NCI-H345 treated with DMSO at 0.1 percent for 48 hours (cell line): ENCODE data around the gene SUPT16H.
"Not testable (repeated sequence)": the region's sequence is repeated elsewhere in the genome, so short reads cannot be mapped to it uniquely, and the experiment has no call there.

ENCODE experiments used
- DNase-seq: peaks from one replicate; lab custom pipeline; 2025; ENCODE audit not compliant: unreplicated experiment; lab: John Stamatoyannopoulos, UW

Gene SUPT16H

DNA sequence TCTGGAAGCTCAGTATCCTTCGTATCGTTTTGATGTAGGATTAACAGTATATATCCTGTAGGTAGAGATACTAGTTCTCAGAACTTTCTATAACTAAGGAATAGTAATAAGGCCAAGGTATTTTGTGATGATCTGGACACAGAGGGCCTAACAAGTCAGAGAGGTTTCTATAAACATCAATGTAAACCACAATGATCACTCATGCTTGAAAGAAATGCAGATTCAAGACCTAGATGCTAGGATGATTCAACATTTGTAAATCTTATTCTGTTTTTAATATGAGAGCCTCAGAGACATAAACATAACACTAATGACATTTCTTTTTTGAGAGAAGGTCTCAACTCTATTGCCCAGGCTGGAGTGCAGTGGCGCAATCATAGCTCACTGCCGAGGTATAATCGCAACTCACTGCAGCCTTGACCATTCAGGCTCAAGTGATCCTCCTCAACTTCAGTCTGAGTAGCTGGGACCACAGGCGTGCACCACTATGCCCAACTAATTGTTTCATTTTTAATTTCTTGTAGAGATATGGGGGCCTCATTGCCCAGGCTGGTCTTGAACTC, 16.2 kb downstream of the SUPT16H start:
- no peak for DNase-seq

- no peak for DNase-seq
These were observed 27.3 kb downstream of the SUPT16H start for GRCh38 chr14:21356511-21356910.

DNA sequence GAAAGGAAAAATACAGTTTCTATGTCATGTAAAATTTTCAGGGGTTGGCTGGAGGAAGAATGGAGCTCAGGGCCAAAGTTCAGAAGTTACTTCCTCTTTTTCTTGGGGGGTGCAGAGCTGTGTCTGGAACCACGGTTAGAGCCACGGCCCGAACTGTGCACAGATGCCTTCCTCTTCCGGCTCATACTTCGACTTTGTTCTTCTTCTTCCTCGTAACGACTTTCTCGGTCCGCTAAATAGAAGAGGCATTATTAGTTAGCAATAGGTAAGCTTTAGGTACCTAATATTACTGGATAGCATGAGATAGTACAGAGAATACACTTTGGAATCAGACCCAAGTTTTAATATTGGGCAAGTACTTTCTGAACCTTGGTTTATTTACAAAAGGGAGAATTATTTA, 31.2 kb downstream of the SUPT16H start:
- DNase-seq, result no peak

GRCh38 chr14:21350539-21350938, 33.3 kb downstream of the SUPT16H start:
- DNase-seq, result no peak

GRCh38 chr14:21347201-21347600, 36.6 kb downstream of the SUPT16H start:
- DNase-seq, result no peak

DNA sequence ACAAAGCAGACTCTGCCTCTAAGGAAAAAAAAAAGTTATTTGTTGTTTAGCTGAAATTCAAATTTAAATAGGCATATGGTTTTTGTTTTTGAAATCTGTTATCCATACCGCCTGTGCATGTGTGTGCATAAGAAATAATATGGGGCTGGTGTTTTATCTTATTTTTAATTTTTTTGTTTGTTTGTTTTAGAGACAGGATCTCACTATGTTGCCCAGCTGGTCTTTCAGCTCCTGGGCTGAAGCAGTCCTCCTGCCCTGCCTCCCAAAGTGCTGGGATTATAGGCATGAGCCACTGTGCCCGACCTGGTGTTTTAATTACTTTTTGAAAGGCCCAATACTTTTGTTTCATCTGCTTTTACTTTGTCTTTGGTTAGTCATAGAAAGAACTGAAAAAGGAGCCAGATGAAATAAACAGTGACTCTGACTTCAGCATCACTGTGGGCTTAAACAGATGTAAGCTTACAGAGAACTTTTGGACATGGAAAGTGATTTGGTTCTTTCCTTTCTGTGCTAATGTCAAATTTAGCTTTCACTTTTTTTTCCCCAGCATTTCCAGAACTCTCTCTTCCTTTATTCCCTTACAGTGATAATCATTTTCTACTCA, 37.2 kb downstream of the SUPT16H start:
- no peak for DNase-seq

DNA sequence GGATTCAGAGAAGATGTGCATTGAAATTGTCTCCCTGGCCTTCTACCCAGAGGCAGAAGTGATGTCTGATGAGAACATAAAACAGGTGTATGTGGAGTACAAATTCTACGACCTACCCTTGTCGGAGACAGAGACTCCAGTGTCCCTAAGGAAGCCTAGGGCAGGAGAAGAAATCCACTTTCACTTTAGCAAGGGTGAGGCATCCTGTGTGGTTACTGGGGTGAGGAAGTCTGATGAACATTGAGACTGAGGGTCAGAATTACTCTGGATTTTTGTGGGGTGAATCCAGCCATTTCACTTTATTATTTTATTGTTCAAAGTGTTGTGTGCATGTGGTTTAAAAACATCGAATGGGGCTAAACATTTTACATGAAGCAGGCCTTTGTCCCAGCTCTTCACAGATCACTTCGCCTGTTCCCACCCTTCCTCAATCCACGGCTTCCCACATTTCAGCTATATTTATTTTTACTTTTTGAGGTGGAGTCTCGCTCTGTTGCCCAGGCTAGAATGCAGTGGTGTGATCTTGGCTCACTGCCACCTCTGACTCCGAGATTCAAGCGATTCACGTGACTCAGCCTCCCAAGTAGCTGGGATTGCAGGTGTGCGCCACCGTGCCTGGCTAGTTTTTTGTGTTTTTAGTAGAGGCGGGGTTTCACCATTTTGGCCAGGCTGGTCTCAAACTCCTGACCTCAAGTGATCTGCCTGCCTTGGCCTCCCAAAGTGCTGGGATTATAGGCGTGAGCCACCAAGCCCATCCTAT, 40.6 kb downstream of the SUPT16H start:
- no peak for DNase-seq

DNA sequence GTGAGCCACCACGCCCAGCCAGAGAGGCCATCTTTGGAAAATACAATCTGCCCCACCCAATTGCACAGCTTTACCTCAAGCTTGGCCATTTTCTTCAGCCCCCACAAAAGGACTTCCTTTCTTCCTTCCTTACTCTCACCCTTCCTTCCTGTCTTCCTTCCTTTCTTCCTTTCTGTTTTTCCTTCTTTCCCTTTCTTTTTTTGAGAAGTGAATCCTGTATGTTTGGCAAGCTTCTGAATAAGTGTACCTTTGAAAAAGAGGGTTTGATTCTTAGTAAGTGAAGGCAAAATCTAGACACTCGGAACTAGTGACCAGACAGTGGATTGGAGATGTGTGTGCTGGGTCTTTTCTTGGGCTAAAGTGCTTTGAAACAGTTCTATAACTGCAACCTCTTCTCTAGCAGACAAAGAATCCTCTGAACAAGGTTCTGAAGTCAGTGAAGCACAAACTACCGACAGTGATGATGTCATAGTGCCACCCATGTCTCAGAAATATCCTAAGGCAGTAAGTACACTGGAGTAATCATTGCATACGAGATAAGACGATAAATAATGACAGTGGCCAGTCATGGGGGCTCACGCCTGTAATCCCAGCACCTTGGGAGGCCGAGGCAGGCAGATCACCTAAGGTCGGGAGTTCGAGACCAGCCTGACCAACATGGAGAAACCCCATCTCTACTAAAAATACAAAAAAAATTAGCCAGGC, 49.5 kb downstream of the SUPT16H start:
- DNase-seq, result no peak

GRCh38 chr14:21332950-21333349, 50.9 kb downstream of the SUPT16H start:
- no peak for DNase-seq

DNA sequence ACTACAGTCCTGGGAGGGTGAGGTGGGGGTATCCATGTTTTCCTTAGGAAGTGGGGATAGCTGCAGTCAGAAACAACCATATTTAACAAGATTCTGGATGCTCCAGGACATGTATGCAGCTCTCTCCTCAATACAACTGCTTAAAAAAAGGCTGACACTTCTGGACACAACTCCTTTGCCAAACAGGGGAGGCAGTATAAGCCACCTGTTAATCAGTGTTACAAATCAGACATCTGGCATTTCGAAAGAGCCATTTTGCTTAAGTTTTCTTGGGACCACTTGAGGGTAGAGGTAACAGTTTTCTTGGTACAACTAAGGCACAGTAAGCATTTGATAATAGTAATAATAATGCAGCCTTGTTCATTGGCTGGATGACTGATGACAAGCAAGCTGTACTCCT, 56.8 kb downstream of the SUPT16H start:
- no peak for DNase-seq

- no peak for DNase-seq
These were observed 61.1 kb downstream of the SUPT16H start for GRCh38 chr14:21322716-21323115.

DNA sequence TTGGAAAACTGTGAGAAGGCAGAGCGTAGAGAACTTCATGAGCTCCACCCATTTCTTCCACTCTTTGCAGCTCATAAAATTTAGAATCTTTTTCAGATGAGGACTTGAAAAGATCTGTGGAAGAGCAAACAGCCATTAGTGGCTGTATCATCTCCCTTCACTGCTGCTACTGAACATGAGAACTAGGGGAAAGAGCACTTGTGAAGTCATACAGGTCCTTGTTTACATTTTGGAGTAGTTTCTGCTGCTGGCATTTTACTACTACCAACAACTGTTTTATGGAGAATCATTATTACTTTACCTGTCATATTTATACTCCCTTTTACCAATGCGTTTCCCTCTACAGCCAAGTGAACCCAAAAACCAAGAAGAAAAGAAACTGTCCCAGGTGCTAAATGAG, 62.9 kb downstream of the SUPT16H start:
- DNase-seq, result no peak

- no peak for DNase-seq
These were observed 66.4 kb downstream of the SUPT16H start for GRCh38 chr14:21317398-21317797.

DNA sequence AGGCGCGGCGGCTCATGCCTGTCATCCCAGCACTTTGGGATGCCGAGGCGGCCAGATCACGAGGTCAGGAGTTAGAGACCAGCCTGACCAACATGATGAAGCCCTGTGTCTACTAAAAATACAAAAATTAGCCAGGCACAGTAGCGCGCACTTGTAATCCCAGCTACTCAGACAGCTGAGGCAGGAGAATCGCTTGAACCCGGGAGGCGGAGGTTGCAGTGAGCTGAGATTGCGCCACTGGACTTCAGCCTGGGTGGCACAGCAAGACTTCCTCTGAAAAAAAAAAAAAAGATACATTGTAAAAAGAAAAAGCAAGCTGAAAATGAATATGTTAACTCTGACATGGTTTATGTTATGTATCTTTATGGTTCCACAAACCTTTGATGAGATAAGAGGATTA, 70.3 kb downstream of the SUPT16H start:
- DNase-seq, result no peak

DNA sequence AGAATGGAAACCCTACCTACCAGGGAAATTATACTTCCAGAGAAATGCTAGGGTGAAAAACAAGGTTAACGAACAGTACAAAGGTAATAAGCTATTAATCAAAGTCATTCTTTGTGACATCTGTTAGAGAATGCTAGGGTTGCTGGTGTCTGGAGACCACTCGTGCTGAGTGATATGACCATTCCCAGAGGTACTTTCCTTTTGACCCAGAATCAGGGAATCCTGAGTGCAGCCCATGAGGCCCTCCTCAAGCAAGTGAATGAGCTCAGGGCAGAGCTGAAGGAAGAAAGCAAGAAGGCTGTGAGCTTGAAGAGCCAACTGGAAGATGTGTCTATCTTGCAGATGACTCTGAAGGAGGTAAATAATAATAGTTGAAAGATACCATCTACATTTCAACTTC, 72.2 kb downstream of the SUPT16H start:
- no peak for DNase-seq

DNA sequence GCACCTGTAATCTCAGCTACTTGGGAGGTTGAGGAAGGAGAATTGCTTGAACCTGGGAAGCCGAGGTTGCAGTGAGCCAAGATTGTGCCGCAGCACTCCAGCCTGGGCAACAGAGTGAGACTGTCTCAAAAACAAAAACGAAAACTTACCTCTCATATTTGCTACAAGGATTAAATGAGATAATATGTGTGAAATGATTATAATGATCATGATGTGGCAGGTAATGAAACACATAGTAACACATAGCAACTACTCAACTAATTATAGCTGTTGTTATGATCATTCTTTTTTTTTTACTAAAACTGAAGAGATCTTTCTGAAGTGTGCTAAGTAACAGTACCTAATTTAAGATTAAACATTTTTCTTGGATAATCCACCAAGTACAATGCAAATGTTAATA, 73.9 kb downstream of the SUPT16H start:
- no peak for DNase-seq

DNA sequence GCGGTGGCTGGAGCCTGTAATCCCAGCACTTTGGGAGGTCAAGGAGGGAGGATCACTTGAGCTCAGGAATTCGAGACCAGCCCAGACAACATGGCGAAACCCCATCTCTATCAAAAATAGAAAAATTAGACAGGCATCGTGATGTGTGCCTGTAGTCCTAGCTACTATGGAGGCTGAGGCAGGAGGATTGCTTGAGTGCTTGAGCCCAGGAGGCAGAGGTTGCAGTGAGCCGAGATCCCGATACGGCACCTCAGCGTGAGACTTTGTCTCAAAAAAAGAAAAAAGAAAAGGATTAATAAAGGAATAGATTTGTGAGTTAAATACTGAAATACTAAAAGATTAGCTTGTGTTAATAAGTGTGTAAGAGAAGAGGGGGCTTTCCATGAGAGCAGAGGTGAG, 74.6 kb downstream of the SUPT16H start:
- no peak for DNase-seq

DNA sequence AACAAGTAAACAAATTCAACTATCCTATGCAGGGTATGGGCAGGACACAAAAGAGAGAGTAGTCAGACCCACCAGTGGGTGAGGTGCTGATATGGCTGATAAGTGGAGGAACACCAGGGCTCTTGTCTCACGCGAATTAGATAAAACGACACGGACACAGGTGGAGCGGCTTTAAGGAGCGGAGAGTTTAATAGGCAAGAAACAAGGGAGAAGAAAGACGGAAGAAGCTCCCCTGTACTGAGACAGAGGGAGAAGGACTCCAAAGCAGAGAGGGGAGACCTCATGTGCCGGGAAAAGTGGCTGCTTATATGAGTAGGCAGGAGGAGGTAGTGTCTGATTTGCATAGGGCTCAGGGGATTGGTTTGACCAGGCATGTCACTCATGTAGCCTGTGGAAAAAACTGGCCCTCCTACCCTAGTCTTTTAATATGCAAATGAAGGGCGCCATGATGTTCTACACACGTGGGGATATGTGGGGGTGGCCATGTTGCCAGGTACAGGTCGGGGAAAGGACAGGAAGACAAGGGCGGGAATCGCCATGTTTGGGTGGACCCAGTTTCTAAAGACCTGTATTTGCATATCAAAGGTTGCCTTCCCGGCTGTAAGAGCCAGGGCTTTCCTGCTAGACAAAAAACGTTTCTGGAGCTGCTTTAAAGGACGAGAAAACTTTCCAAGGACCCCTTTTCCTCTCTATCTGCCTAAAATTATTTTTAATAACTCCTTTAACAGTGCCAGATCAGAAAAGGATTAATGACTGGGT, 75.2 kb downstream of the SUPT16H start:
- no peak for DNase-seq

- DNase-seq, result no peak
These were observed 75.7 kb downstream of the SUPT16H start for GRCh38 chr14:21308132-21308478.

GRCh38 chr14:21307637-21308036, 76.2 kb downstream of the SUPT16H start:
- DNase-seq, result no peak

DNA sequence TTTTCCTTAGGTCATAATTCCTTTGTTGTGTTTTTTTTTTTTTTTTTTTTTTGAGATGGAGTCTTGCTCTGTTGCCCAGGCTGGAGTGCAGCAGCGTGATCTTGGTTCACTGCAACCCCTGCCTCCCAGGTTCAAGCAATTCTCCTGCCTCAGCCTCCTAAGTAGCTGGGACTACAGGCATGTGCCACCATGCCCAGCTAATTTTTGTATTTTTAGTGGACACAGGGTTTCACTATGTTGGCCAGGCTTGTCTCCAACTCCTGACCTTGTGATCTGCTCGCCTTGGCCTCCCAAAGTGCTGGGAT, 81.0 kb downstream of the SUPT16H start:
- not testable (repeated sequence) for DNase-seq
